Measurements from ENCODE around the gene TTC33.

The TTC33 gene

GRCh38 chr5:40481241-40481640 is 274.5 kb downstream of the TTC33 start:
- no peak for TF ChIP-seq USF1 (IDR thresholded peaks at IDR 0.05)
- TF ChIP-seq CEBPB (IDR thresholded peaks at IDR 0.05) = no peak
- no peak for TF ChIP-seq TCF12 (IDR thresholded peaks at IDR 0.05; ENCODE audit: low read depth)
- TF ChIP-seq YY1 (IDR thresholded peaks at IDR 0.05; ENCODE audit: low read depth) = no peak
- no peak for TF ChIP-seq FOXM1 (IDR thresholded peaks at IDR 0.05; ENCODE audit: borderline replicate concordance, low read depth)
- no peak for TF ChIP-seq EP300 (IDR thresholded peaks at IDR 0.05; ENCODE audit: borderline replicate concordance)
- TF ChIP-seq MAX (IDR thresholded peaks at IDR 0.05) = no peak
- no peak for TF ChIP-seq TAF1 (IDR thresholded peaks at IDR 0.05; ENCODE audit: low read depth)
- no peak for TF ChIP-seq ZBTB7A (IDR thresholded peaks at IDR 0.05; ENCODE audit: low read depth)
- no peak for TF ChIP-seq EGR1 (IDR thresholded peaks at IDR 0.05)
- TF ChIP-seq REST (IDR thresholded peaks at IDR 0.05; ENCODE audit: low read depth) = no peak
- no peak for TF ChIP-seq CREB1 (IDR thresholded peaks at IDR 0.05; ENCODE audit: low read depth)

- TF ChIP-seq NFIC (IDR thresholded peaks at IDR 0.05) (no peak), USF1 (IDR thresholded peaks at IDR 0.05) (no peak), TCF12 (IDR thresholded peaks at IDR 0.05; ENCODE audit: low read depth) (no peak)
These were observed 275.4 kb downstream of the TTC33 start for GRCh38 chr5:40480392-40480791.

- no peak for TF ChIP-seq NFIC (IDR thresholded peaks at IDR 0.05)
- TF ChIP-seq TCF12 (IDR thresholded peaks at IDR 0.05; ENCODE audit: low read depth) = no peak
- TF ChIP-seq CEBPB (IDR thresholded peaks at IDR 0.05) = no peak
- TF ChIP-seq USF1 (IDR thresholded peaks at IDR 0.05) = no peak
- no peak for TF ChIP-seq TEAD4 (IDR thresholded peaks at IDR 0.05)
- TF ChIP-seq FOXM1 (IDR thresholded peaks at IDR 0.05; ENCODE audit: borderline replicate concordance, low read depth) = no peak
- no peak for TF ChIP-seq REST (IDR thresholded peaks at IDR 0.05; ENCODE audit: low read depth)
- no peak for TF ChIP-seq TAF1 (IDR thresholded peaks at IDR 0.05; ENCODE audit: low read depth)
- no peak for TF ChIP-seq MAX (IDR thresholded peaks at IDR 0.05)
- no peak for TF ChIP-seq EGR1 (IDR thresholded peaks at IDR 0.05)
- no peak for TF ChIP-seq RAD21 (IDR thresholded peaks at IDR 0.05; ENCODE audit: low read depth)
- TF ChIP-seq ZBTB7A (IDR thresholded peaks at IDR 0.05; ENCODE audit: low read depth) = no peak
- TF ChIP-seq CREB1 (IDR thresholded peaks at IDR 0.05; ENCODE audit: low read depth) = no peak
- no peak for TF ChIP-seq EP300 (IDR thresholded peaks at IDR 0.05; ENCODE audit: borderline replicate concordance)
- no peak for TF ChIP-seq YY1 (IDR thresholded peaks at IDR 0.05; ENCODE audit: low read depth)
These were observed 275.8 kb downstream of the TTC33 start for GRCh38 chr5:40479939-40480338.

- TF ChIP-seq ZBTB7A (IDR thresholded peaks at IDR 0.05; ENCODE audit: low read depth) = no peak
- TF ChIP-seq USF1 (IDR thresholded peaks at IDR 0.05) = no peak
- no peak for TF ChIP-seq RAD21 (IDR thresholded peaks at IDR 0.05; ENCODE audit: low read depth)
- TF ChIP-seq CREB1 (IDR thresholded peaks at IDR 0.05; ENCODE audit: low read depth) = no peak
- no peak for TF ChIP-seq TCF12 (IDR thresholded peaks at IDR 0.05; ENCODE audit: low read depth)
- no peak for TF ChIP-seq EGR1 (IDR thresholded peaks at IDR 0.05)
- no peak for TF ChIP-seq FOXM1 (IDR thresholded peaks at IDR 0.05; ENCODE audit: borderline replicate concordance, low read depth)
- no peak for TF ChIP-seq TEAD4 (IDR thresholded peaks at IDR 0.05)
These were observed 277.0 kb downstream of the TTC33 start for GRCh38 chr5:40478766-40479165.

GRCh38 chr5:40477856-40478546 is 277.8 kb downstream of the TTC33 start:
- TF ChIP-seq YY1 (IDR thresholded peaks at IDR 0.05; ENCODE audit: low read depth) (no peak), REST (IDR thresholded peaks at IDR 0.05; ENCODE audit: low read depth) (peak; percentile 40; the same call in 1 of the 2 replicates)
